Fibroblast of skin of right biceps (primary cell): Measurements from ENCODE around the gene PMF1.
"Not testable (repeated sequence)": the region's sequence is repeated elsewhere in the genome, so short reads cannot be mapped to it uniquely, and the experiment has no call there.

Source experiments
- DNase-seq: peaks from one replicate; pipeline ENCODE4 v3.0.0-alpha.2; 2013

The PMF1 gene

GRCh38 chr1:156198831-156199349 lies 13.9 kb upstream of the PMF1 start:
- DNase-seq, result no peak

- no peak for DNase-seq
Observed at GRCh38 chr1:156200044-156200443, 12.8 kb upstream of the PMF1 start.

- DNase-seq, result peak; percentile 60
Observed at GRCh38 chr1:156203331-156203730, 9.5 kb upstream of the PMF1 start.

- no peak for DNase-seq
Observed at GRCh38 chr1:156204686-156205085, 8.1 kb upstream of the PMF1 start.

GRCh38 chr1:156211243-156211642 lies 1.6 kb upstream of the PMF1 start:
- no peak for DNase-seq

GRCh38 chr1:156212130-156212529 lies 677 bp upstream of the PMF1 start:
- DNase-seq, result no peak

- DNase-seq, result no peak
Observed at GRCh38 chr1:156213644-156213966, 798 bp downstream of the PMF1 start.

GRCh38 chr1:156214024-156214748 lies 1.4 kb downstream of the PMF1 start:
- DNase-seq, result peak; percentile 76

- not testable (repeated sequence) for DNase-seq
Observed at GRCh38 chr1:156216361-156217086, 3.7 kb downstream of the PMF1 start.

- DNase-seq, result peak; percentile 26
Observed at GRCh38 chr1:156217871-156218270, 5.1 kb downstream of the PMF1 start.

- no peak for DNase-seq
Observed at GRCh38 chr1:156220226-156220625, 7.4 kb downstream of the PMF1 start.

GRCh38 chr1:156221986-156222692 lies 9.3 kb downstream of the PMF1 start:
- no peak for DNase-seq

- no peak for DNase-seq
Observed at GRCh38 chr1:156225677-156226014, 12.8 kb downstream of the PMF1 start.

- DNase-seq, result no peak
Observed at GRCh38 chr1:156226116-156226538, 13.3 kb downstream of the PMF1 start.

- DNase-seq, result no peak
Observed at GRCh38 chr1:156226782-156227181, 14.0 kb downstream of the PMF1 start.

GRCh38 chr1:156228501-156228900 lies 15.7 kb downstream of the PMF1 start:
- DNase-seq, result no peak

GRCh38 chr1:156229809-156230472 lies 17.1 kb downstream of the PMF1 start:
- no peak for DNase-seq

- no peak for DNase-seq
Observed at GRCh38 chr1:156230473-156230837, 17.6 kb downstream of the PMF1 start.

GRCh38 chr1:156232201-156232894 lies 19.5 kb downstream of the PMF1 start:
- no peak for DNase-seq

GRCh38 chr1:156233426-156234127 lies 20.8 kb downstream of the PMF1 start:
- DNase-seq, result peak; percentile 91

- DNase-seq, result no peak
Observed at GRCh38 chr1:156236164-156236563, 23.4 kb downstream of the PMF1 start.

GRCh38 chr1:156238248-156238647 lies 25.4 kb downstream of the PMF1 start:
- no peak for DNase-seq
